K562 (cell line): ENCODE measurements around the gene PPAT. TPM values are rescaled to one million over a fixed set of nuclear protein-coding genes. Genes with fewer than 3 reads are reported as not detected.

Source experiments
- BCOR ChIP-seq: fragments of 450-650 bp; IDR thresholded peaks from 2 replicates; pipeline ENCODE4 v1.6.1; 2016
- FOXP1 ChIP-seq: sonication (generic); formaldehyde crosslinking; IDR thresholded peaks from 2 replicates; pipeline ENCODE4 v1.8.0; 2022; ENCODE audit warnings: mild to moderate bottlenecking, missing genetic modification reagents
- HDAC2 ChIP-seq: fragments of 450-650 bp; IDR thresholded peaks from 2 replicates; pipeline ENCODE4 v1.6.1; 2016; ENCODE audit warnings: mild to moderate bottlenecking
- MIER1 ChIP-seq: fragments of 450-650 bp; IDR thresholded peaks from 2 replicates; pipeline ENCODE4 v1.6.1; 2016; ENCODE audit warnings: antibody characterized with exemption, mild to moderate bottlenecking, low read depth
- NR2C1 ChIP-seq, 2 experiments: fragments of 450-650 bp; IDR thresholded peaks; 2 replicates each; pipeline ENCODE4 v1.6.1; 2017; ENCODE audit warnings: mild to moderate bottlenecking in 2 of 2, antibody characterized with exemption in 1 of 2, inconsistent platforms in 1 of 2, missing compliant biosample characterization in 1 of 2, missing genetic modification characterization in 1 of 2
- PRPF4 ChIP-seq: fragments of 200-400 bp; formaldehyde crosslinking; IDR thresholded peaks from one replicate; pipeline ENCODE4 v1.6.1; 2017; ENCODE audit warnings: low read length, low read depth, mild to moderate bottlenecking; ENCODE audit not compliant: insufficient read depth, poor library complexity, severe bottlenecking
- RBM25 ChIP-seq: fragments of 200-400 bp; formaldehyde crosslinking; IDR thresholded peaks from 2 replicates; pipeline ENCODE4 v1.6.1; 2018; ENCODE audit warnings: low read length, low read depth, moderate library complexity; ENCODE audit not compliant: severe bottlenecking
- TBP ChIP-seq: optimal IDR thresholded peaks from 2 replicates; pipeline ENCODE3; 2011; ENCODE audit warnings: low read depth, low read length, improper control_type of control experiment
- polyA plus RNA-seq, 8 experiments: library from polyadenylated mRNA; depleted of rRNA in 4 of 8; stranded (reverse) in 5 of 8; unstranded in 3 of 8; fragments of >200 nt; fragmentation: Nextera tagmentation in 2 of 8; fragmentation: Illumina TruSeq in 1 of 8; extraction: Ambion mirVana in 2 of 8; extraction: Trizol in 1 of 8; gene quantifications; 2 replicates each; pipeline versions ENCODE4 v1.2.1 to v1.2.3, GENCODE V29; 2011 to 2014; ENCODE audit warnings: inconsistent platforms in 1 of 8, missing spikeins in 1 of 8
- total RNA-seq, 7 experiments: library from RNA; depleted of rRNA in 6 of 7; stranded (reverse); fragments of >200 nt in 6 of 7; fragmentation: Illumina TruSeq in 2 of 7; extraction: Trizol in 2 of 7; gene quantifications; 2 replicates each; pipeline versions ENCODE4 v1.2.1 to v1.2.3, GENCODE V29; 2011 to 2021; ENCODE audit warnings: low replicate concordance in 1 of 7
- TF ChIP-seq, protein P1 (sequence below), 2 experiments: fragments of 450-650 bp; IDR thresholded peaks; 2 replicates each; pipeline ENCODE4 v1.6.1; 2016
- TF ChIP-seq, protein P2 (sequence below): fragments of 250-450 bp; sonication (Bioruptor Pico); IDR thresholded peaks from 2 replicates; pipeline ENCODE4 v1.4.0; 2020
- TF ChIP-seq, protein P3 (sequence below): fragments of 450-650 bp; formaldehyde crosslinking; IDR thresholded peaks from 2 replicates; pipeline ENCODE4 v1.4.0; 2020; ENCODE audit warnings: mild to moderate bottlenecking
- TF ChIP-seq, protein P4 (sequence below): fragments of 250-450 bp; sonication (Bioruptor Pico); IDR thresholded peaks from 2 replicates; pipeline ENCODE4 v1.5.0; 2021; ENCODE audit warnings: mild to moderate bottlenecking, borderline replicate concordance
- TF ChIP-seq, protein P5 (sequence below): sonication (generic); formaldehyde crosslinking; IDR thresholded peaks from 2 replicates; pipeline ENCODE4 v1.8.0; 2022; ENCODE audit warnings: missing genetic modification reagents, mild to moderate bottlenecking, borderline replicate concordance

Gene PPAT
- total and polyA plus RNA-seq, 9 of the 15 experiments (the other 6 are each of a cell fraction or from before 2014, with no cell fraction given), result 36.2 to 75.8 (median 55.5) TPM

DNA sequence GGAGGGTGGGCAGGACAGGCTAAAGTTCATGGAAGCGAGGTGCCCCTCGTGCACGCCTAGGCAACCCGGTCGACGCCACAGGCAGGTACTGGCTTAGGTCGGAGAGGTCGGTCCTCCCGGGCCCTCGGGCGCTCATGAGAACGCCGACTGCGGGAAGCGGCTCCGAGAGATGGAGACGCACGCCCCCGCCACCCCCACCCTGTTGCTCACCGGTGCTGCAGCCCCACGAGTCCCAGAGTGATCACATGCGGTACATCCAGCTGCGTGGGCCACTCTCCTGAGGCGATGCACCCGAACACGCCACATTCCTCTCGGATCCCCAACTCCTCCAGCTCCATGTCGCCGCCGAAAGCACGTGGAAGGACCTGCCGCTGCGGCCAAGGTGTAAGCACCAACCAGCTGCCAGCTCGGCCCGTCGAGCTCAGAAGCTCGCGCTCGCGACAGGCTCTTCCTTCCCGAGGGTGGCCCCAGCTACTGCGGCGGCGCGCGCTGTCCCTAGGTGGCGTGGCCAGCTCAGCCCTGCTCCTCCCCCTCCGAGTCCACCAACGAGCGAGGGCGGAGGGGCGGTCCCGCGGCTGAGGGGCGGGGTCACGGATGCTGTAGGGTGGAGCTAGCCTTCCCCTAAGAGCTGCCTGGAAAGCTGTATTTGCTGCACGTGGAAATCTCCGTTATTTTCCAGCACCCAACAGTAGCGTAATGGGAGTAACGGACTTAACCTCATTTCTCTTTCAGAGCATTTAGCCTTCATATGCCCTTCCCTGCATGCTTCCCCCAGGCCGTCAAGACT, at the start of gene PPAT (continued):
- TF ChIP-seq, protein P1, sequence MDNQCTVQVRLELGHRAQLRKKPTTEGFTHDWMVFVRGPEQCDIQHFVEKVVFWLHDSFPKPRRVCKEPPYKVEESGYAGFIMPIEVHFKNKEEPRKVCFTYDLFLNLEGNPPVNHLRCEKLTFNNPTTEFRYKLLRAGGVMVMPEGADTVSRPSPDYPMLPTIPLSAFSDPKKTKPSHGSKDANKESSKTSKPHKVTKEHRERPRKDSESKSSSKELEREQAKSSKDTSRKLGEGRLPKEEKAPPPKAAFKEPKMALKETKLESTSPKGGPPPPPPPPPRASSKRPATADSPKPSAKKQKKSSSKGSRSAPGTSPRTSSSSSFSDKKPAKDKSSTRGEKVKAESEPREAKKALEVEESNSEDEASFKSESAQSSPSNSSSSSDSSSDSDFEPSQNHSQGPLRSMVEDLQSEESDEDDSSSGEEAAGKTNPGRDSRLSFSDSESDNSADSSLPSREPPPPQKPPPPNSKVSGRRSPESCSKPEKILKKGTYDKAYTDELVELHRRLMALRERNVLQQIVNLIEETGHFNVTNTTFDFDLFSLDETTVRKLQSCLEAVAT (IDR thresholded peaks at IDR 0.05), result no peak
- TF ChIP-seq MIER1 (no peak), FOXP1 (CRISPR knock-in tag) (peak; percentile 83), NR2C1 (IDR thresholded peaks at IDR 0.05) (no peak), NR2C1 (tag; IDR thresholded peaks at IDR 0.05) (no peak), HDAC2 (peak; percentile 22), PRPF4 (peak; percentile 69), BCOR (0 out of 2 replicates have a peak, but pooled peaks have one; percentile 20), RBM25 (no peak), TBP (peak; percentile 69)
- TF ChIP-seq, protein P2, sequence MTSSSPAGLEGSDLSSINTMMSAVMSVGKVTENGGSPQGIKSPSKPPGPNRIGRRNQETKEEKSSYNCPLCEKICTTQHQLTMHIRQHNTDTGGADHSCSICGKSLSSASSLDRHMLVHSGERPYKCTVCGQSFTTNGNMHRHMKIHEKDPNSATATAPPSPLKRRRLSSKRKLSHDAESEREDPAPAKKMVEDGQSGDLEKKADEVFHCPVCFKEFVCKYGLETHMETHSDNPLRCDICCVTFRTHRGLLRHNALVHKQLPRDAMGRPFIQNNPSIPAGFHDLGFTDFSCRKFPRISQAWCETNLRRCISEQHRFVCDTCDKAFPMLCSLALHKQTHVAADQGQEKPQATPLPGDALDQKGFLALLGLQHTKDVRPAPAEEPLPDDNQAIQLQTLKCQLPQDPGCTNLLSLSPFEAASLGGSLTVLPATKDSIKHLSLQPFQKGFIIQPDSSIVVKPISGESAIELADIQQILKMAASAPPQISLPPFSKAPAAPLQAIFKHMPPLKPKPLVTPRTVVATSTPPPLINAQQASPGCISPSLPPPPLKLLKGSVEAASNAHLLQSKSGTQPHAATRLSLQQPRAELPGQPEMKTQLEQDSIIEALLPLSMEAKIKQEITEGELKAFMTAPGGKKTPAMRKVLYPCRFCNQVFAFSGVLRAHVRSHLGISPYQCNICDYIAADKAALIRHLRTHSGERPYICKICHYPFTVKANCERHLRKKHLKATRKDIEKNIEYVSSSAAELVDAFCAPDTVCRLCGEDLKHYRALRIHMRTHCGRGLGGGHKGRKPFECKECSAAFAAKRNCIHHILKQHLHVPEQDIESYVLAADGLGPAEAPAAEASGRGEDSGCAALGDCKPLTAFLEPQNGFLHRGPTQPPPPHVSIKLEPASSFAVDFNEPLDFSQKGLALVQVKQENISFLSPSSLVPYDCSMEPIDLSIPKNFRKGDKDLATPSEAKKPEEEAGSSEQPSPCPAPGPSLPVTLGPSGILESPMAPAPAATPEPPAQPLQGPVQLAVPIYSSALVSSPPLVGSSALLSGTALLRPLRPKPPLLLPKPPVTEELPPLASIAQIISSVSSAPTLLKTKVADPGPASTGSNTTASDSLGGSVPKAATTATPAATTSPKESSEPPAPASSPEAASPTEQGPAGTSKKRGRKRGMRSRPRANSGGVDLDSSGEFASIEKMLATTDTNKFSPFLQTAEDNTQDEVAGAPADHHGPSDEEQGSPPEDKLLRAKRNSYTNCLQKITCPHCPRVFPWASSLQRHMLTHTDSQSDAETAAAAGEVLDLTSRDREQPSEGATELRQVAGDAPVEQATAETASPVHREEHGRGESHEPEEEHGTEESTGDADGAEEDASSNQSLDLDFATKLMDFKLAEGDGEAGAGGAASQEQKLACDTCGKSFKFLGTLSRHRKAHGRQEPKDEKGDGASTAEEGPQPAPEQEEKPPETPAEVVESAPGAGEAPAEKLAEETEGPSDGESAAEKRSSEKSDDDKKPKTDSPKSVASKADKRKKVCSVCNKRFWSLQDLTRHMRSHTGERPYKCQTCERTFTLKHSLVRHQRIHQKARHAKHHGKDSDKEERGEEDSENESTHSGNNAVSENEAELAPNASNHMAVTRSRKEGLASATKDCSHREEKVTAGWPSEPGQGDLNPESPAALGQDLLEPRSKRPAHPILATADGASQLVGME (CRISPR knock-in tag), result no peak
- TF ChIP-seq, protein P3, sequence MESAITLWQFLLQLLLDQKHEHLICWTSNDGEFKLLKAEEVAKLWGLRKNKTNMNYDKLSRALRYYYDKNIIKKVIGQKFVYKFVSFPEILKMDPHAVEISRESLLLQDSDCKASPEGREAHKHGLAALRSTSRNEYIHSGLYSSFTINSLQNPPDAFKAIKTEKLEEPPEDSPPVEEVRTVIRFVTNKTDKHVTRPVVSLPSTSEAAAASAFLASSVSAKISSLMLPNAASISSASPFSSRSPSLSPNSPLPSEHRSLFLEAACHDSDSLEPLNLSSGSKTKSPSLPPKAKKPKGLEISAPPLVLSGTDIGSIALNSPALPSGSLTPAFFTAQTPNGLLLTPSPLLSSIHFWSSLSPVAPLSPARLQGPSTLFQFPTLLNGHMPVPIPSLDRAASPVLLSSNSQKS, result no peak
- TF ChIP-seq, protein P4, sequence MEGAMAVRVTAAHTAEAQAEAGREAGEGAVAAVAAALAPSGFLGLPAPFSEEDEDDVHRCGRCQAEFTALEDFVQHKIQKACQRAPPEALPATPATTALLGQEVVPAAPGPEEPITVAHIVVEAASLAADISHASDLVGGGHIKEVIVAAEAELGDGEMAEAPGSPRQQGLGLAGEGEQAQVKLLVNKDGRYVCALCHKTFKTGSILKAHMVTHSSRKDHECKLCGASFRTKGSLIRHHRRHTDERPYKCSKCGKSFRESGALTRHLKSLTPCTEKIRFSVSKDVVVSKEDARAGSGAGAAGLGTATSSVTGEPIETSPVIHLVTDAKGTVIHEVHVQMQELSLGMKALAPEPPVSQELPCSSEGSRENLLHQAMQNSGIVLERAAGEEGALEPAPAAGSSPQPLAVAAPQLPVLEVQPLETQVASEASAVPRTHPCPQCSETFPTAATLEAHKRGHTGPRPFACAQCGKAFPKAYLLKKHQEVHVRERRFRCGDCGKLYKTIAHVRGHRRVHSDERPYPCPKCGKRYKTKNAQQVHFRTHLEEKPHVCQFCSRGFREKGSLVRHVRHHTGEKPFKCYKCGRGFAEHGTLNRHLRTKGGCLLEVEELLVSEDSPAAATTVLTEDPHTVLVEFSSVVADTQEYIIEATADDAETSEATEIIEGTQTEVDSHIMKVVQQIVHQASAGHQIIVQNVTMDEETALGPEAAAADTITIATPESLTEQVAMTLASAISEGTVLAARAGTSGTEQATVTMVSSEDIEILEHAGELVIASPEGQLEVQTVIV (CRISPR knock-in tag), result no peak
- TF ChIP-seq, protein P5, sequence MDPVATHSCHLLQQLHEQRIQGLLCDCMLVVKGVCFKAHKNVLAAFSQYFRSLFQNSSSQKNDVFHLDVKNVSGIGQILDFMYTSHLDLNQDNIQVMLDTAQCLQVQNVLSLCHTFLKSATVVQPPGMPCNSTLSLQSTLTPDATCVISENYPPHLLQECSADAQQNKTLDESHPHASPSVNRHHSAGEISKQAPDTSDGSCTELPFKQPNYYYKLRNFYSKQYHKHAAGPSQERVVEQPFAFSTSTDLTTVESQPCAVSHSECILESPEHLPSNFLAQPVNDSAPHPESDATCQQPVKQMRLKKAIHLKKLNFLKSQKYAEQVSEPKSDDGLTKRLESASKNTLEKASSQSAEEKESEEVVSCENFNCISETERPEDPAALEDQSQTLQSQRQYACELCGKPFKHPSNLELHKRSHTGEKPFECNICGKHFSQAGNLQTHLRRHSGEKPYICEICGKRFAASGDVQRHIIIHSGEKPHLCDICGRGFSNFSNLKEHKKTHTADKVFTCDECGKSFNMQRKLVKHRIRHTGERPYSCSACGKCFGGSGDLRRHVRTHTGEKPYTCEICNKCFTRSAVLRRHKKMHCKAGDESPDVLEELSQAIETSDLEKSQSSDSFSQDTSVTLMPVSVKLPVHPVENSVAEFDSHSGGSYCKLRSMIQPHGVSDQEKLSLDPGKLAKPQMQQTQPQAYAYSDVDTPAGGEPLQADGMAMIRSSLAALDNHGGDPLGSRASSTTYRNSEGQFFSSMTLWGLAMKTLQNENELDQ (CRISPR knock-in tag), result peak; percentile 69; the same call in 1 of the 2 replicates
